HG02885 (cell line): ENCODE results near the gene MYLK2.
A peak's percentile ranks its signal among the peaks of the same experiment; 100 is the strongest.

Experiments used
- ATAC-seq: cut with Tn5 transposase; IDR thresholded peaks from one replicate; pipeline ENCODE4 v1.9.1; 2021; ENCODE audit warnings: mild to moderate bottlenecking; ENCODE audit not compliant: unreplicated experiment, poor library complexity

Gene MYLK2

DNA sequence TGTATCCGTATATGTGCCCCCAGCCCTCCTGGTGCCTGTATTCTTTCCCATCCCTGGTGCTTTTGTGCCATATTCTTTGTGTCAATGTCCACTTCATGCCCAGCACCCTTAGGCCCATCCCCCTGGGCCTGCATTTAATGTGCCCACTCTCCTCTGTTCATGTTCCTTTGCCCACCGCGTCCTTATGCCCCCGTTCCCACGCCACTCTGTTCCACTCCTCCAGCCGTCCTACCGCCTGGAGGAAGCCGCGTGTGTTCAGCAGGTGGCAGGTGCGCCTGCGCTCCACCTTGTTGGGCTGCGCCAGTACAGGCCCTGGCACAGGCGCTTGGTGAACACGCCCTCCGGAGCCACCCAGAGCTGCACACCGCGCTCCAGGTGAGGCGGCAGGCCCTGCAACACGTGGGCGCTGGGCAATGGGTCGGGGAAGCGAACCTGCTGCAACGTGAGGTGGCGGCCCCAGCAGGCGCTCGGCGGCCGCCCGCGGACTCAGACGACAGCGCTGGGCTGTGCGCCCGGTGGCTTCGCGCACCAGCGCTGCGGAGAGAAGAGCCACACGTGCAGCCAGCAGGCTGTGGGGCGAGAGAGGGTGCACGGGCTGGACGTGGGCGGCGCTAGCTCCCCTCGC lies 30.3 kb downstream of the MYLK2 start:
- no peak for ATAC-seq

DNA sequence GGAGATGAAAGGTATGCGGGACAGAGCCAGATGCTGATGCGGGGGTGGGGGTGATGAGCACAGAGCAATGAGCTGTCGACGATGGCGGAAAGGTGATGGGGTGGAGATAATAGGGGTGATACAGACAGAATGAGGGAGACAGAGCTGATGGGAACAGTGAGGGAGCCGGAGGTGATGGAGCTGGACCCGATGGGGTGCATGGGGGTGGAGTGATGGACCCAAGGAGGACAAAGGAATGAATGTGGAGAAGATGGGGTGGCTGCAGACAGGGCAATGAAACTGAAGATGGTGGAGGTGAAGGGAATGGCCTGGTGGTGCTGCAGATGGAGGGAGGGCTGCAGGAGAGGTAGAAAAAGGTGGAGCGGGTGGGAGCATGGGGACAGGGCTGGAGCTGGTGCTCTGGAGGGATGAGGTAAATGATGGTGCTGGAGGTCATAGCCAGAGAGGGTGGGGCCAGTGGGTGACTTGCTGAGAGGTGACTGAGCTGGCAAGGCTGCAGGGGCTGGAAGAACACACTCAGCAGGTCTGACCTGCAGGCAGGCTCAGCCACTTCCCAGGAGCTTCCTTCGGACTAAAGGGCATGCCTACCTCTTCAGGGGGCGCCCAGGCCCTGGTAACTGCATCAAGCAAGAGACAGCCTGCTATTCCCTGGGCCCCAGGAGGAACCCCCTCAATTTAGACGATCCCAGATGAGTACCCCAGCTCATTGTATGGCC lies 32.2 kb downstream of the MYLK2 start:
- ATAC-seq, result no peak

DNA sequence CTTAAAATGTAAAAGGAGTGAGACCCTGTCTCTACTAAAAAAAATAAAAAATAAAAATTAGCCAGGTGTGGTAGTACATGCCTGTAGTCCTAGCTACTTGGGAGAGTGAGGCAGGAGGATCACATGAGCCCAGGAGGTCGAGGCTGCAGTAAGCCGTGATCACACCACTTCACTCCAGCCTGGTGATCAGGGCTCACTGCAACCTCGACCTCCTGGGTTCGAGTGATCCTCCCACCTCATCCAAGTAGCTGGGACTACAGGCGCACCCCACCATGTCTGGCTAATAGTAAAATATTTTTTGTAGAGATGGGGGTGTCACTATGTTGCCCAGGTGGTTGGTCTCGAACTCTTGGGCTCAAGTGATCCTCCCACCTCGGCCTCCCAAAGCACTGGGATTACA lies 34.3 kb downstream of the MYLK2 start:
- ATAC-seq, result no peak

DNA sequence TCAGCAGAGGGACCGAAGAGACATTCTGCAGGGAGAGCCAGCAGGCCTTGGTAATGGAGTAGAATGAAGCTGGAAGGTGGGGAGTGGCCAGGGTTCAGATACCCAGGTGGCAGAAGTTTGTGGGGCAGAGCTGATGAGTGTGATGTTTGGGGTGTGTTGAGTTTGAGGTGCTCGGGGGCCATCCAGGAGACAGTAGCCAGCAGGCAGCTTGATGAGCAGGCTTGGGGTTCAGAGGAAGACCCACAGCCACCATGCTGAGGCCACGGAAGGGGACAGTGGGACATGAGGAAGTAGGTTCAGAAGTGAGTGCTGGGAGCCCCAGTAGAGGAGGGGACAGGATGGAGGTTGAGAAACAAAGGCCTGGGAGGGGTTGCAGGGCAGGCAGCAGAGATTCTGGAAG lies 37.4 kb downstream of the MYLK2 start:
- no peak for ATAC-seq

DNA sequence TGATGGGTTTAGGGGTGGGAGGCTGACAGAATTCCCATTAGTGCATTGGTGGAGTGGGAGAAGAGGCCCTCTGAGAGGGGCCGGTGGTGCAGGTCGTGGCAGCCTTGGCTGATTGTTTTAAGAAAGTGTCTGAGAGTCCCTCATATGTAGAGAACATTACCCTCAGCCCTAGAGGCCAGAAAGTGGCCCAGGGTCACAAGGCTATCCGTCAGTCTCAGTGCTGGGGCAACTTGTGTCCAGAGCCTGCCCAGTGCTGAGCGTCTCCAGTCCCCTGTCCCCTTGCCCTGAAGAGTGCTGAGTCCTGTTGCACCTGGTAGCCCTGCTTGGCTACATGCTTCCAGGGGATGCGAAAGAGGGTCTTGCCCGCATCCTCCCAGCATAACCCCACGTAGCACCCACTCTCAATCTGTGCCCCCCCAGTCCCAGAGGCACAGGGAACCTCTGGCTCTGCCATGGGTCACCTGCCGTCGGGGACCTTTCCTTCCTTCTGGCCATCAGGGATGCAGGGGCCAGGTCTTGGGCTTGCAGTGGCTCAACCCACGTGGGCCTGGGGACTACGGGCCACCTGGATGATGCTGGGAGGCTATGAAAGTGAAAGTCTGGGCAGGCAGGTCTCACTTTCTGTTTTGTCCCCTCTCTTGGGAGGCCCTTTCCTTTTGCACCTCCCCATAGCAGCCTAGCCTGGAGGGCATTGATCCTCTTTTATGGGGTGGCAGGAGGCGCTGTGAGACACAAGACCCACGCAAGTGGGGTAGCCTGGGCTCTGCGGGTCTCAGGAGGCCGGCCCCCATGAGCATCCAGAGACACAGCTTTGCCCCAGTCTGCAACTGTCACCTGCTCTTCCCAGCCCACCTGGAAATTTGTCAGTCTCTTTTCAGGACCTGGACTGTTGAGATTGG lies 39.0 kb downstream of the MYLK2 start:
- ATAC-seq, result peak; percentile 71

DNA sequence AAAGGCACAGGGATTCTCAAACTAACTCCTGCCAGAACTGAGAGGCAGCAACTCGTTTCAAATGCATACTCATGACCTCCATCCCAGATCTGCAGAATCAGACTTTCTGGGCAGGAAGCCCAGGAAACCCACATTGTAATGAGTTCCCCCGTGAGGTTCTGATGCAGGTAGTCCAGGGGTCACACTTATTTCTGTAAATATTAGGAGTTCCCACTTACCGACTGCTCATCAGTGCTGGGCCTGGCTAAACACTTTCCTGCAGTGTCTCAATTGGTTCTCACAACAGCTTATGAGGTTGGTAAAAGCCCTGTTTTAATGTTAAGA lies 39.6 kb downstream of the MYLK2 start:
- ATAC-seq, result no peak

DNA sequence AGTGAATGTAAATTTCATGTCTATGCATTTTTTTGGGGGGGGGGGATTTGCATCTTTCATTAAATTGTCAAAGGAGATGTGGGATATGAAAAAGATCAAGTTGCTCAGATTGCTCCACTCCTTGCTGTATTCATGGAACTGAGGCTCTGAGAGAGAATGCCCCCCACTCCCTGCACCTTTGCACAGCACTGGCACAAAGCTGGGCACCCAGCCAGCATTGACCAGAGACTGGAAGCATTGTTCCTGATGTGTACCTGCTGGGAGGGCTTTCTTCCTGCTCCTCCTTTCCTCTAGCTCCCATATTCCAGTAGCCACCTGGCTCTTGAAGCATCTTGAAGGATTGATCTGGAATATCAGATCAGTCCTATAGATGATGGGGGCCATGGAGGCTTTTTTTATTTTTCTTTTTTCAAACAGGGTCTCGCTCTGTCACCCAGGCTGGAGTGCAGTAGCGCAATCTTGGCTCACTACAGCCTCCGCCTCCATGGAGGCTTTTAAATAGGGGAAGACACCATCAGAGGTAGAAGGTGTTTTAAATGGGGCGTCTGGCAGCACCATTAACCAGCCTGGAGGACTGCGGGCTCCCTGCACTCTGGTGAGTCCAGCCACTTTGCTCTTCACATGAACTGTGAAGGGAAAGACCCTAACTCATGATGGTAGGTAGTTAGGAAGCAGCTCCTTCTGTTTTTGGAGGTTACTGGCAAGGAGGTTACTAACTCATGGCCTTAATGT lies 40.3 kb downstream of the MYLK2 start:
- no peak for ATAC-seq

DNA sequence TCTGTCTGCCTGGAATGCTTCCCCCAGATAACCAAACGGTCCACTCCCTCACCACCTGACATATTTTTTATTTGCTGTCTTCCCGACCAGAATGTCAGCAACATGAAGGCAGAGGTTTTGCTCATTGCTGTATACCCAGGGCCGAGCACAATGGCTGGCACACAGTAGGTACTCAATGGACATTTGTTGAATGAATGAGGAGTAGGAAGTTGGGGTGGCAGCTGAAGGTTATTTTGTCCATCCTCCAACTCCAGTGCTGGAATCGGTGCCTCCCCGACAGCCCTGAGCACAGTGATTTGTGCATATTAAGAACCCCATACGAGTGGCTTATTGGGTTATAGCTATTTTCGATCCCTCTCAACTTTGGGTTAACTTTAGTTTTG lies 40.8 kb downstream of the MYLK2 start:
- no peak for ATAC-seq

DNA sequence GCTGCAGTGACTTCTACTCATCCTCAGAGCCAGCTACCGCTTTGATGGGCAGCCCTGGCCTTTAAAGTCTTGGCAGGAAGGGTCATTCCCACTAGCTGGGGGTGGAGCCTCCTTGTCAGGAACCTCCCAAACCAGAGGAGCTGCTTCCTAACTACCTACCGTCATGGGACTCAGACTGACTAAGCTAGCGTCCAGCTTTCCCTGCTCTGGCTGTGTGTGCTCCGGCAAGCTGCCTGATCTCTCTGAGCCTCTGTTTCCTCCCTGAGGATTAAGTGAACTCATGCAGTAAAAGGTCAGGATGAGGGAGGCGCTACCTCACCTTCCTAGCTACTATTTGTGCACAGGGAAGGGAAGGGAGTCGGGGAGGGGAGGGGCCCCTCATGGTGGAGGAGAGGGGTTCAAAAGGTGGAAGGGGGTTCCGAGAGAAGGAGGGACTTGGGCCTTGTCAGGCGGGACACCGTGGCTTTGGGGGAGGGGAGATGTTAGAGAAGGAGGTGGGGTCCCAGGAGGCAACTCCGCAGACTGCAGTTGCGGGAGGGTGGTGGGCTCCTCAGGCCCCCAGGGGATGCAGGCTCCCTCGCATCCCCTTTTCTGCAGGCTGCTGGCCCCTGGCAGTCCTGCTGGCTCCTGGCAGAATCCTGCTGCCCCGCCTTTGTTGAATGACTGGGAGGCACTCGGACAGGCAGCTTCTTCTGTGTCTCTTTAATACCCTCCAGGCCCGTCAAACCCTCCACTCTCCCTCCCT lies 41.4 kb downstream of the MYLK2 start:
- no peak for ATAC-seq

DNA sequence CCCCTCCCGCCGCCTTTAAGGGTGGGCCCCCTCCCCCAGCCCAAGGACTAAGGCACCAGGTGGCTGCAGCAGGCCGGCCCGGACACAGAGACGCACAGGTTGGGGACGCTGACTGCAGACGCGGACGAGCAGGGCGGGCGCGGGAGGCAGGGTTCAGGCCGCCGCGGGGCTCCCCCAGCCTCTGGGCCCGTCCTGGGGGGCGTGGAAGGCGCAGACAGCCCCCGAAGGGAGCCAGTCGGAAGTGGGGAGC lies 41.9 kb downstream of the MYLK2 start:
- ATAC-seq, result peak; percentile 22

DNA sequence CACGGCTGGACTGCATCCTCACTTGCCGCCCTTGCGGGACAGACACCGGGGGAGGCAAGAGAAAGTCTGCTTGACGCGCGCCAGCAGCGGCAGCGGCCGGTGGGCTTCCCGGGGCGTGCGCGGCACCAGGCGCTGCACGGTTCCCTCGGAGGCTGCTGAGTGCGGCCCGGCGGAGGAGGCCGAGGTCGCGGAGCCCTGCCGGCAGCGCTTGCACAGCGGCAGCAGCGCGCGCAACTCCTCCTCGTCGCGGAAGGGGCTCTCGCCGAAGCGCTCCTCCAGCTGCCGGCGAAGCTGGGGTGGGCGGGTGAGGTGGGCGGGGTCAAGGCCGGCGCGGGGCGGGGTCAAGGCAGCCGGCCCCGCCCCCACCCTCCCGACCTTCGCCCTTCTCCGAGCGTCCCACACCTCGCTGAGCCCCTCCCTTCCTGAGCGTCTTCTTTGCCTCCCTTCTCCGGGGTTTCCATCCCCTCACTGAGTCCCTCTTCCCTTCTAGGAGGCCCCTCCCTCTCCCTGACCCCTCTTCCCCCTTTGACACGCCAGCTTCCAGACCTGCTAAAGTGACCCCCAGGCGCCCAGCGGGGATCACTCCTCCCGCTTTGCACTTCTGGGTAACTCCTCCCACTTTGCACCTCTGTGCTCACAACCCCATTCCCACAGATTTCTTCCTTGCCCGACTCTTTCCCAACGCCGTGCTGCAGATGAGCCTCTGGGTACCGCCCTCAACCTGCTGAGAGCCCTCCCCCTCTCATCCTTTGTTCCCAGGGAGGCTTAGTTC lies 42.4 kb downstream of the MYLK2 start:
- peak; percentile 66 for ATAC-seq

DNA sequence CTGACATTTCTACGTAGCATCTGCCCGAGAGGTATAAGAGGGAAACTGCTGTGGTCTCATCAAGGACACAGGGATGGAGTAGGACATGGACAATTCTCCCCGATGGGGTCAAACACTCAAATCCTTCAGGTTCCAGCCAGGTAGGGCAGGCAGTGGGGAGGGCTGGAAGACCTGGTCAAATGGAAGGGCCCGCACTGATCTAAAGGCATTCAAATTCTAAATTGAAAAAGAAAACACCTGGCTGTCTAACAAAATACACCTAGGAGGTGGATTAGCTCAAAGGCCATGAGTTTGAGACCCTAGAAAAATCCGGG lies 43.0 kb downstream of the MYLK2 start:
- no peak for ATAC-seq

DNA sequence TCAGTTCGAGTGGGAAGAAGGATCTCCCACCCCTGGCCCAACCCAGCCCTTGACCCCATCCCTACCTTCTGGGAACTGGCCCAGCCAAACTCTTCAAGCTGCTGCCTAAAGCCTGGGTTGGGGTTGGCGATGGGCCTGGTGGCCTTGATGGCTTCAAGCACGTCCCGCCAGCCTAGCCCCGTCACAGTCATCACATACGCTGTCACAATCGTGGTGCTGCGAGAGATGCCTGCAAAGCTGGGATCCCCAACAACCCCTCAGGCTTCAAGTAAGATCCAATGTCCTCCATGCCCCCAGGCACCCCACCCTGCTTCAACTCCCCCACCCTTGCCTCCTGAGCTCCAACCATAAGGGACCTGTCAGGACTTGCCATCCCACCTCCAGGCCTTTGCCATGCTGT lies 43.4 kb downstream of the MYLK2 start:
- ATAC-seq, result no peak

DNA sequence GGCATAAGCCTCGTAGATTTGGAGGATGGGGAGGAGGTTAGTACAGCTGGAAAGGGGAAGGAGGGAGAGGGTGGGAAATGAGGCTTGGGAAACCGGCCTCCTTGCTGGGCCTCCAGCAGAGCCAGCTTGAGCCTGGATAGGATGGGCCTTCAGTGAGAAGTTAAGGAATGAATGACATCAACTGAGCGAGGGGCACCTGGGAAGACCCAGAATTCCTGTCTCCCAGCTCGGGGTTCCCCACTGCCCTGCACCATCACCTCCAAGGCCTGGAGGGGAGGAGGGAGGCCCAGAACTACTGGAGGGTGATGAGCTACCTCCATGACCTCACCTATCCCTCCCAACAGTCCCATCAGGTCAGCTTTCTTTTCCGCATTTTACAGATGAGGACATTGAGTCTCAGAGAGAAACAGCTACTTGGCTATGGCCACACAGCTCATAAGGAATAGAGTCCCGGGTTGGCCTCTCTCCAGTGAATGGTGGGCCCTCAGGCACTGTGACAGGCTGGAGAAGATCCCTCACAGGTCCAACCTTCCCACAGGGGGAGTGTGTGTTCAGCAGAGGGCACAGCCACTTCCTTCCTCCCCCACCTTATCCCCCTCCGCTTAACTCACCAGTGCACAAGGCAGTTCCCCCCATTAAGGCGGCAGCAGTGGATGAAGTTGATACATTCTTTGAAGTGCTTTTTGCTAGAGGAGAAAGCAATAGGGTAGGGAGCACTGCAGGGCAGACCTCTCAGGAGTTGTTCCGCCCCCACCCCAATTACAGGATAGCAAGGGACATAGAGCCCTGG lies 44.3 kb downstream of the MYLK2 start:
- ATAC-seq, result no peak

DNA sequence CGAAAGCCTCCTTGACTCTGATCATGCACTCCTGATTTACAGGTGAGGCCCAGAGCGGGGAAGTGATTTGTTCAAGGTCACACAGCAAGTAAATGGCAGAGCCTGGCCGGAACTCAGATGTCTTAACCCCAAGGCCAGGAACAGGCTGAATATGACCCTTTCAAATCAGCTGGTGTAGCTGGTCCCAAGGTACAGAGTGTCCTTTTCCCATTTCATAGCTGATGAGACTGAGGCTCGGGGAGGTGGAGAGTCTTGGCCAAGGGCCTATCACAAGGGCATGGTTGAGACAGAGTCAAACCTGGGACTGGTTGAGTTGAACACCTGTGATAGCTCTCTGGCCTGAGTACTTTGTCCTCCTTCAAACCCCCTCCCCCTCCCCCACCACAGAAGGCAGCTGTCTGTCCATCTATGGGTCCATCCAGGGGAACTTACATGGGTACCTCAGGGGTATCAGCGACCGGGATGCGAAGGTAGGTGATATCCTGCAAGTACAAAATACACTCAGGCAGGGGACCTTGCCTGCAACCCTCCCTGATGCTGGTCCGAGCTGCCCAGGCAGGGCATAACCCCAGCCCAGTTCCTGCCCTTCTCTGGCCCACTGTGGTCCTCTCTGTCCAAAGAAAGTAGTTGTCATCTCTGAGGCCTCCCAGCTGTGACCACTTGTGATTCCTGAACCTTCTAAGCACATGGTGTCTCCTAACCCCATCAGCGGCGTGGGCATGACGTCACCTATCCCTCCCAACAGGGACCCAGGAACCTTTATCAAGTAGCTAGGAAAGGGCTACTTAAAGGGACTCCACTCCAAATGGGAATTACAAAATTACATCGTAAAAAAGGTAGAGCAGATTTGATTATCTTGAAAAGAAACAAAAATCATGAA lies 45.6 kb downstream of the MYLK2 start:
- ATAC-seq, result no peak

DNA sequence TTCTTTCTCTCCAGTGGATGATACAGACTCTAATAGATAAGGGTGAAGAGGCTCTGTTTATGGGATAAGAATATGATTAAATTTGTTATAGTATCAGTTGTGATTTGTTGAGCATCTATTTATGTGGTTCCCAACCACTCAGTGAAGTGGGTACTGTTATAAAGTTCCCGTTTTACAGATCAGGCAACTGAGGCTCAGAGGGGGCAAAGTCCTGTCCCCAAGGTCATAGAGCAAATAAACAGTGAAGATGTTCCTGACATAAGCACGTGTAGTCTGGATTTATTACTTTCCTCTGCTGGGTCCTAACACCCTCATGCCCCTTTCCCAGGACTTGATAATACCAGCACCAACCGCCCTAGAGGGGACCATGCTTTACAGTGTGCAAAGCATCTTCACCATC lies 47.1 kb downstream of the MYLK2 start:
- no peak for ATAC-seq

DNA sequence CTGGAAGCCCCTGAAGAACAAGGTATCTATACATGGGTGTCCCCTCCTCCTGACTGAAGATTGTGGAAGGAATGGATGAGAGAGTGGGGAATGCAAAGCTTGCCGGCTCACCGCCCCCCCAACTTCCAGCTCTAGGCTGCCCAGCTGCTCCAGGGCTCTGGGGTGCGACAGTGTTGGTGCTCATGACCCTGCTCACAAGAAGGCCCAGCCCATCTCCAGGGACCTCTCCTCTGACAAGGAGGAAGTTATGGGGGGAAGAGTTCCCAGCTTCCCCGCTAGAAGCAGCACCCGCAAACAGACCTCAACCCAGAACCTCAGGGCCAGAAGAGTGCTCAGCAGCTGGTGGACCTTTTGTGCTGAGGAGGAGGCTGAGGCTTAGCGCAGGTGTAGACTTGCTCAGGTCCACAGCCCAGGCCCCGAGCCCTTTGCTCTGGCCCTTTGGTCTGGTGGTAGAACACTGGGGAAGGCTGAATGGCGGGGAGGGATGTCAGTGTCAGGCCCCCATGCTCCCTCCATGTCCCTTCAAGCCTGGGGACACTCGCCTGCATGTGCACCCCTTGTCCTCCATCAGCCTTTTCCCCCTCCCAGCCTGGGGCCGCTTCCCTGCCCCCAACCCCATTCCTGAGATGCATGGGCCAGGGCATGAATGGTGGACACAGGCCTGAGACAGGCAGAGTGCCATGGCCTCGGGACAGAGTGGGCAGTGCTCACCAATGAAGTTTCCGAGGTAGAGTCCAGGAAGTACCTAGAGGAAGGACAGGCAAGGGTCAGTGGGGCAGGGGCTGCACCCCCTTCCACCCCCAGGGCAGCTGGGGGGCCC lies 49.9 kb downstream of the MYLK2 start:
- no peak for ATAC-seq

DNA sequence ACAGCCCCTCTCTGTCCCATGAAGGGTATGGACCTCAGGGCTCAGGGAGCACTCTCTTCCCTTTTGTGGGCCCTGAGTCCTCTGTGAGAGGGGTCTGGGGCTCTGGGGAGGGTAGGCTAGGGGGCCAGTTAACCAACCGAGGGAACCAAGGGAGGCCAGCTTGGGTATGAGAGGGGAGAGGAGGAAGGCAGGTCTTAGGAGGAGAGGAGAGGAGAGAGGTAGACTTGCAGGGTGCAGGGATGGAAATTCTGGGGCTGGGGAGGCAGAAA lies 50.5 kb downstream of the MYLK2 start:
- ATAC-seq, result no peak
